Heart right ventricle (tissue), 16 donors: ENCODE data around the gene IQUB. TPM values are rescaled to one million over a fixed set of nuclear protein-coding genes. Genes with fewer than 3 reads are reported as not detected.

Source experiments
- ATAC-seq, 8 donors: fragments of 200-7000 bp; cut with Tn5 transposase; one replicate each; pipeline ENCODE4 v1.9.1; 2020; ENCODE audit warnings: mild to moderate bottlenecking in 8 of 8, moderate library complexity in 8 of 8, moderate number of reproducible peaks in 1 of 8
- DNase-seq, 2 donors: peaks; one replicate each; pipeline ENCODE4 v3.0.0-alpha.2; 2020
- H3K27ac ChIP-seq, 10 donors: fragments of 200-600 bp; sonication (generic) in 2 of 10; one replicate each; pipeline versions ENCODE4 v1.5.0 to v1.8.0; 2020 to 2022; ENCODE audit warnings: mild to moderate bottlenecking in 3 of 10
- H3K27me3 ChIP-seq, 7 donors: fragments of 200-600 bp; one replicate each; pipeline ENCODE4 v1.8.0; 2021 to 2022; ENCODE audit warnings: mild to moderate bottlenecking in 2 of 7
- H3K36me3 ChIP-seq, 9 donors: fragments of 200-600 bp; sonication (generic) in 1 of 9; one replicate each; pipeline versions ENCODE4 v1.5.0 to v1.8.0; 2020 to 2022; ENCODE audit warnings: mild to moderate bottlenecking in 2 of 9
- H3K4me1 ChIP-seq, 9 donors: fragments of 200-600 bp; sonication (generic) in 1 of 9; one replicate each; pipeline versions ENCODE4 v1.5.0 to v1.8.0; 2020 to 2022; ENCODE audit warnings: mild to moderate bottlenecking in 4 of 9
- H3K4me3 ChIP-seq, 10 donors: fragments of 200-600 bp; sonication (generic) in 2 of 10; one replicate each; pipeline versions ENCODE4 v1.5.0 to v1.8.0; 2020 to 2022; ENCODE audit warnings: mild to moderate bottlenecking in 7 of 10, moderate library complexity in 2 of 10
- H3K9me3 ChIP-seq, 11 donors: fragments of 200-600 bp in 10 of 11; sonication (generic) in 2 of 11; one replicate each; pipeline versions ENCODE4 v1.5.0 to v1.8.0; 2013 to 2022; ENCODE audit warnings: mild to moderate bottlenecking in 2 of 11, control low read depth in 1 of 11, moderate library complexity in 1 of 11
- WGBS, 2 donors: extraction: QIAGEN DNeasy Blood & Tissue Kit; methylation state at CpG; one replicate each; pipeline ENCODE4 v1.1.7; 2013; ENCODE audit warnings: inconsistent platforms in 1 of 2; 5-methylcytosine and 5-hydroxymethylcytosine counted together
- intact Hi-C, 10 donors: fragments of 100-400 bp; cut with DNase I; formaldehyde crosslinking; loops; one replicate each; pipeline versions ENCODE4 v1.11.1 to v1.14.2; 2022
- polyA plus RNA-seq, 2 donors: library from polyadenylated mRNA; stranded (reverse); fragments of 200-250 nt; gene quantifications; one replicate each; pipeline ENCODE4 v1.2.3, GENCODE V29; 2013
- total RNA-seq, 10 donors: library from RNA; stranded (reverse); fragmentation: NEBNext Ultra II Directional in 3 of 10; extraction: Animal tissue kit (Norgen Biotek cat#: 25700) in 3 of 10; gene quantifications; one replicate each; pipeline versions ENCODE4 v1.2.1 to v1.2.4, GENCODE V29; 2021 to 2023
- TF ChIP-seq, protein P1 (sequence below), 9 donors: fragments of 200-600 bp; sonication (generic) in 2 of 9; IDR thresholded peaks; one replicate each; pipeline versions ENCODE4 v1.5.0 to v1.8.0; 2021 to 2022; ENCODE audit warnings: antibody characterized with exemption in 9 of 9, mild to moderate bottlenecking in 5 of 9, moderate library complexity in 1 of 9
- donor health status: Arrhythmogenic right ventricular cardiomyopathy.
- donor health status: ischemic (EF 13 %, LVEDD 7.1; RV severe dilation, severe dysfunction).
- donor health status: healthy with polysubstance abuse.
- donor health status: DM: no; HTN: yes; CAD: no.
- donor health status: DM: no; HTN: no; CAD: no.
- donor health status: ischemic (EF 25% LVEDD 6.9; RV normal size, moderate dysfunction).
- donor health status: ischemic (EF 25% LVEDD 5.7; RV mildly dilated, moderate dysfunction).
- donor health status: healthy.
- donor health status: DM: yes; HTN: yes; CAD: no.
- donor health status: Ischemic cardiomyopathy.
- donor health status: ischemic (EF 35%, LVEDD 5.7; RV mildly dilated, moderate dysfunction).
- donor health status: nonischemic (EF 11% LVEDD 7.7; RV severe dilation, severe dysfunction).
- donor health status: DM: yes; HTN: yes; CAD: no.
- donor health status: PGD.
- donor health status: ischemic (EF 29% LVEDD 5.4; RV normal size, mild dysfunction).
- donor health status: nonischemic (EF 23%, LVEDD 6.1; RV moderate dilation, normal function).

Gene IQUB
- total and polyA plus RNA-seq, 12 donors, result 0.13 to 0.83 (median 0.51) TPM

DNA sequence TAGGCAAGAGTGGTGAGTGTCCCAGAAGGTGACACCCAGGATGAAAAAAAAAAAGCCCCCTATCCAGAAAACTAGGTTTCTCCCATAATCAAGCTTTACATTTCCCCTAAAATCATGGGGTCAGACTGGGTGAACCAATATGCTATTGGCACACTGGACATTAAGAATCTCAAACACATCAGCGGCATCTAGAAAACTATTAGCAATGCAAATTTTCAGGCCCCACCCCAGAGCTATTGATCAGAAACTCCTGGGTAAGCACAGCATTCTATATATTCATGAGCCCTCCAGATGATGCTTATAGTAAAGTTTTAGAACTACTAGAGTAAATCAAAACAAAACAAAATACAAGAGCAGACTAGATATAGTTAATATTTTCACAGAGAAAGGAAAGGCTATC lies 36.4 kb downstream of the IQUB start:
- no peaks in the 10 kb centered on the region for H3K36me3 ChIP-seq
- no peak for DNase-seq
- intact Hi-C loops, result loop anchor here in 8 of 10 donors (5.0 to 10.0 kb wide), 5 partner anchors 177 to 377 kb away; no protein-coding TSS in a partner anchor
- H3K27me3 ChIP-seq, result no peaks in the 10 kb centered on the region
- H3K4me3 ChIP-seq, result no peak overlapping the region
- H3K27ac ChIP-seq, result no peak overlapping the region
- H3K4me1 ChIP-seq, result peaks cover 0 to 6% (median 0%) of the 10 kb centered on the region in 9 donors
- H3K9me3 ChIP-seq, result no peaks in the 10 kb centered on the region
- WGBS, 2 donors, result 87 to 94% methylated on average over 1 of the region's 1 CpG
- ATAC-seq, result no peak
- TF ChIP-seq, protein P1, sequence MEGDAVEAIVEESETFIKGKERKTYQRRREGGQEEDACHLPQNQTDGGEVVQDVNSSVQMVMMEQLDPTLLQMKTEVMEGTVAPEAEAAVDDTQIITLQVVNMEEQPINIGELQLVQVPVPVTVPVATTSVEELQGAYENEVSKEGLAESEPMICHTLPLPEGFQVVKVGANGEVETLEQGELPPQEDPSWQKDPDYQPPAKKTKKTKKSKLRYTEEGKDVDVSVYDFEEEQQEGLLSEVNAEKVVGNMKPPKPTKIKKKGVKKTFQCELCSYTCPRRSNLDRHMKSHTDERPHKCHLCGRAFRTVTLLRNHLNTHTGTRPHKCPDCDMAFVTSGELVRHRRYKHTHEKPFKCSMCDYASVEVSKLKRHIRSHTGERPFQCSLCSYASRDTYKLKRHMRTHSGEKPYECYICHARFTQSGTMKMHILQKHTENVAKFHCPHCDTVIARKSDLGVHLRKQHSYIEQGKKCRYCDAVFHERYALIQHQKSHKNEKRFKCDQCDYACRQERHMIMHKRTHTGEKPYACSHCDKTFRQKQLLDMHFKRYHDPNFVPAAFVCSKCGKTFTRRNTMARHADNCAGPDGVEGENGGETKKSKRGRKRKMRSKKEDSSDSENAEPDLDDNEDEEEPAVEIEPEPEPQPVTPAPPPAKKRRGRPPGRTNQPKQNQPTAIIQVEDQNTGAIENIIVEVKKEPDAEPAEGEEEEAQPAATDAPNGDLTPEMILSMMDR (IDR thresholded peaks at IDR 0.05), result no peak

DNA sequence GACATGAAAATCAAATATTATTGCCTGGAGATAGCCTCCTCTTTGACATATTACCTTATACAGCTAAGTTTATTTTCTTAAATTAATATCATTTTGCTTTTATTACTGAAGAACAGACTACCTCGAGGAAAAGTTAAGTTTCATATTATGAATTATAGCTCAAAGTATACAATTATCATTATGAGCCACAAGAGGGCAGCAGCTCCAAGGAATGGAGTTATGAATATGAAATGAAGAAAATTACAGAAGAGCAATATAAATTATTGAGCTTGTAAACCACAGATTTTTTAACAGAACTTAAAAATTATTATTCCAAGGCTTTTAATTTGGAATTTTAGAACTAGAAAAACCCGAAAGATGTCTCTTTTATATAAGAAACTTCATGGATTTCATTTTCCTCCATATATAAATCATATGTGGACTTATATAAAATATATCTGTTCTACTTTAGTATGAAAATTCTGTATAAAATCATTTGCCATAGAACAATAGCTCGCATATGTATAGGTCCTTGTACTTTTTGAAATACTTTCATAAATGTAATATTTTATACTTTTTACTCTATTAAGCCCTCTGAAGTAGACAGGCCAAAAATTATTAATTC lies 40.1 kb downstream of the IQUB start:
- TF ChIP-seq, protein P1 (IDR thresholded peaks at IDR 0.05), result peak; percentile 49 to 90 (median 82)
- H3K27ac ChIP-seq, result no peak overlapping the region
- intact Hi-C loops, result loop anchor here in 9 of 10 donors (2.0 to 10.0 kb wide), 8 partner anchors 41 to 381 kb away; partner anchors contain the start of gene IQUB (in 1 of the 9)
- no peaks in the 10 kb centered on the region for H3K36me3 ChIP-seq
- ATAC-seq (no peak), DNase-seq (peak in 1 of 2 donors; percentile 26)
- H3K4me1 ChIP-seq, result peaks cover 0 to 6% (median 0%) of the 10 kb centered on the region in 9 donors
- peaks cover 0 to 14% (median 0%) of the 10 kb centered on the region in 11 donors for H3K9me3 ChIP-seq
- WGBS, 2 donors, result 7 to 9% methylated on average over 3 of the region's 3 CpGs
- no peak overlapping the region for H3K4me3 ChIP-seq
- no peaks in the 10 kb centered on the region for H3K27me3 ChIP-seq

GRCh38 chr7:123492485-123492884 lies 41.9 kb downstream of the IQUB start:
- Histone ChIP-seq H3K4me3 (no peak overlapping the region), H3K27ac (no peak overlapping the region), H3K9me3 (peaks cover 0 to 18% (median 0%) of the 10 kb centered on the region in 11 donors), H3K4me1 (peaks cover 0 to 6% (median 0%) of the 10 kb centered on the region in 9 donors), H3K36me3 (no peaks in the 10 kb centered on the region), H3K27me3 (no peaks in the 10 kb centered on the region)
- intact Hi-C loops, result loop anchor here in 9 of 10 donors (2.0 to 10.0 kb wide), 8 partner anchors 44 to 382 kb away; no protein-coding TSS in a partner anchor
- no peak for ATAC-seq
- TF ChIP-seq, protein P1 (IDR thresholded peaks at IDR 0.05), result no peak
- DNase-seq, result no peak
- WGBS, 2 donors, result 79 to 83% methylated on average over 3 of the region's 3 CpGs

GRCh38 chr7:123485721-123486120 lies 48.7 kb downstream of the IQUB start:
- H3K4me1 ChIP-seq, result no peaks in the 10 kb centered on the region
- no peak overlapping the region for H3K27ac ChIP-seq
- H3K4me3 ChIP-seq, result no peak overlapping the region
- intact Hi-C loops, result no loop called here
- ATAC-seq, result no peak
- no peaks in the 10 kb centered on the region for H3K36me3 ChIP-seq
- H3K9me3 ChIP-seq, result peaks cover 0 to 18% (median 0%) of the 10 kb centered on the region in 11 donors
- WGBS, 2 donors, result 70 to 78% methylated on average over 2 of the region's 2 CpGs
- no peaks in the 10 kb centered on the region for H3K27me3 ChIP-seq
- no peak for DNase-seq
- TF ChIP-seq, protein P1 (IDR thresholded peaks at IDR 0.05), result no peak
